CD4-positive, alpha-beta T cell treated with Interferon gamma for 1 hour (primary cell): ENCODE measurements around the gene PLEKHH1.
"Not testable (repeated sequence)": the region's sequence is repeated elsewhere in the genome, so short reads cannot be mapped to it uniquely, and the experiment has no call there.

Experiments used
- DNase-seq: peaks from one replicate; pipeline ENCODE4 v3.0.0-alpha.2; 2020

Gene PLEKHH1

DNA sequence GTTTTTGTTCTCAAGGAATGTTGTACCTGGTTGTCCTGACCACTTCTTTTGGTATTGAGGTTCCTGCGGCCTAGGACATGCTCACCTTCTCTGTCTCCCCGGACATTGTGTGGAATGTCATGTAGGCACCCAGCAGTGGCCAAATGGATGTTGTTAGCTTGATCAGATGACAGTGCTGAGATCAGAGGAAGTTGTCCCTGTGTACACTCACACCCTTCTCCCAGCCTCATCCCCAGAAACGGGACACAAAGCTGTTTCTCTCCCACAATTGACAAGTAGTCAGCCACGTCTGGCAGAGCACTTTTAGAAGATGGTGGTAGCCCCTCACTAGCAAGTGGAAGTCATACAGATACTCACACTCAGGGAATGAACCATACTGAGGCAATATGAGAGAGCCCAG, 3.0 kb downstream of the PLEKHH1 start:
- DNase-seq: no peak

DNA sequence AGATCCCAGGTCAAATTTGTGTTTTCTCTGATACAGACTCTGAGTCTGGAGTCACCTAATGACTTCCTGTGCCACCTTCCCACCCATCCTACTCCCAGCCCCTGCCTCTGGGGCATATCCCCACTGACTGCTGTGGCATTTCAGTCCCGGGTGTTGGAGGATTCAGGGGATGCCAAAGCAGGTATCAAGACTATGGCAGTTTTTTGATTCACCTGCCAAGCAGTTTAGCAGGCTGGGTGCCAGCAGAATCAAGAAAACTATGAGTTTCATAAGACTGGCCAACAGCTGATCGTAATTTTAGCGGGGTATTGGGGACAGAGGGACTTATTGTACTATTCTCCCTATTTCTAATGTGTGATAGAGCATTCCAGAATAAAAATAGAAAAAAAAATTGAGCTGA, 4.6 kb downstream of the PLEKHH1 start:
- no peak for DNase-seq

DNA sequence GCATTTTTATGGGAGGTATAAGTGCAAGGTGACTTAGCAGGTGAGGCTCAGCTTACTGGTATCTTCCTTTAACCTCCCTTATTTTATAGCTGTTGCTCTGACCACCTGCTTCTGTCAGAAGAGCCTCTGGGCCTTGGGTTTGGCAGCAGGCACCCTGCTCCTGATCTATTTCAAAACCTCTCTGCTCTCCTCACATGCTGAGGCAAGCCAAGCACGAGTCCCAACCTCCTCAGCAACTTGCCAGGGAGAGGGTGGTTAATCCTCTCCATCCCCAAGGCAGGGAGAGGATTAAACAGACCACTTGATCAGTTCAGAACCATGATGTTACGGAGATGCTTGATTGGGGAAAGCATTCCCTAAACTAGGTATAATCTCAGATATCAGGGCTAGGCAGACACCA, 5.4 kb downstream of the PLEKHH1 start:
- DNase-seq: no peak

DNA sequence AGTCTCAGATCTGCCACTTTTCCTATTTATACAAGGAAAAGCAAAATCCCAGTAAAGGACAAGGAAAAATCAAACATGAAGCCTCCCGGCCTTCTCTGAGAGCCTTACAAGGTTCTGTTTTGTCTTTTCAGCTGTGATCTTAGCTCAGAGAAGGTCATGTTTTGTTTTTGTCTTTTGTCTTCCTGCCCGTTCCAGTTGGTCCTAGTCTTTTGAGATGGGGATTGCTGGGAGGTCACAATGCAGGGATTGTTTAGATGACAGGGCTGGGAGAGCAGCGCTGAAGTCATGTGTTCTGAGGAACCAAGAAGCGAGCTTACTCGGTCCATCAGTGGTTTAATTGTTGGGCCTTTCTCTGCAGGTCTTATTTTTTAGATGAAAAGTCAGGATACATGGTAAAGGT, 6.0 kb downstream of the PLEKHH1 start:
- no peak for DNase-seq

DNA sequence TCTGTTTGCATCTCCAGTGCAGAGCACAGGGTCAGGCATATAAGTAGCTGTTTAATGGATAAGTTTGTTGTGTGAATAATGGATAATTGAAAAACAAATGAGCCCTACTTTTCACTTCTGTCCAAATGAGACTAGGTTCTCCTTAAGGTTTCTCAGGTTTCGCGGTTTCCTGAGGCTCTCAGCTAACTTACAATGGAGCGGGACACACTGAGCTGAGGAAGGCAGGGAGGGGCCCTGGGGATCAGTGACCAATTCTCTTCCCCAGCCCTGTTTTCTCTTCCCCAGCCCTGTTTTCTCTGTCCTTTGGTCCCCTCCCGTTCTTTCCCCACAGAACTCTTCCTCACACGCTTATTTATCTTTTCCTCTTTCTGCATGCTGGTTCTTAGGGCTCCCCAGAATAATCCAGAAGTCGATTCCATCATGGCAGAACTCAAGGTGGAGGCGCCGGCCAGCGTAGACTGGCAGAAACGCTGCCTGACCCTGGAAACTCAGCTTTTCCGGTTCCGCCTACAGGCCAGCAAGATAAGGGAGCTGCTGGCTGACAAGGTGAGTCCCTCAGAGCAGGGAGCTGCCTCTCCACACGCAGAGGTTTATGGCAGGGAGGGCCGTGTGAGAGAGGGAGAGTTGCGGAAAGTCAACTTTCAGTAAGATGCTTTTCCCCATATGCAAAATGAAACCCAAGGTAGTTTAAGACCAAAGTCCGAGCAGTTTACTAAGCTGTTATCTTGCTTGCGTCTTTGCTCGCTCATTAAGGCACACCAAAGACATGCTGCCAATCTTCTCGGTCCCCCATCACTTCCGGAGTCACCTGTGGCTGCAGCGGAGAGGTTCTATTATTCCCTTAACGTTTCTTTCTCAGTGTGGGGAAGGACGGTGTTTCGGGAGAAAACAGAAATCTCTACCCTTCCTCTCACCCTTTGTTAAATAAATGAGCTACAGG, 8.6 kb downstream of the PLEKHH1 start:
- no peak for DNase-seq

DNA sequence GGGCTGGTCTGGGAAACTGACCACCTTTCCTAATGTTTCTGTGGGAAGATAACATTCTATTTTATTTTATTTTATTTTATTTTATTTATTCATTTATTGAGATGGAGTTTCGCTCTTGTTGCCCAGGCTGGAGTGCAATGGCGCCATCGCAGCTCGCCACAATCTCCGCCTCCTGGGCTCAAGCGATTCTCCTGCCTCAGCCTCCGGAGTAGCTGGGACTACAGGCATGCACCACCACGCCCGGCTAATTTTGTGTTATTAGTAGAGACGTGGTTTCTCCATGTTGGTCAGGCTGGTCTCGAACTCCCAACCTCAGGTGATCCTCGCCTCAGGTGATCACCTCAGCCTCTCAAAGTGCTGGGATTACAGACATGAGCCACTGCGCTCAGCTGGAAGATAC, 9.5 kb downstream of the PLEKHH1 start:
- not testable (repeated sequence) for DNase-seq

DNA sequence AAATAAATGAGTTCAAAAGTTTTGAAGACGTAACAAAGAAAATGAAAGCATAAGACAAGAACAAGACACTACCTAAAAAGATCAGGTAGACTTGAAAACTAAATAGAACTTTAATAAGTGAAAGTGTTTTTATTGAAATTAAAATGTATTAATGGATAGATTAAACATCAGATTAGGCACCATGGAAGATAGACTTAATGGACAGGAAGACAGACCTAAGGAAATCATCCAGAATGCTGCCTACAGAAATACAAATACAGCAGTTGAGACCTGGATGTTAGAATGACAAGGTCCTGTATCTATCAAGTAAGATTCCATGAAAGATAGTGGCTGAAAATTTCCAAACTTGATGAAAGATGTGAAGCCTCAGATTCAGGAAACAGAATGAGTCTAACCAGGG, 11.5 kb downstream of the PLEKHH1 start:
- DNase-seq: no peak

DNA sequence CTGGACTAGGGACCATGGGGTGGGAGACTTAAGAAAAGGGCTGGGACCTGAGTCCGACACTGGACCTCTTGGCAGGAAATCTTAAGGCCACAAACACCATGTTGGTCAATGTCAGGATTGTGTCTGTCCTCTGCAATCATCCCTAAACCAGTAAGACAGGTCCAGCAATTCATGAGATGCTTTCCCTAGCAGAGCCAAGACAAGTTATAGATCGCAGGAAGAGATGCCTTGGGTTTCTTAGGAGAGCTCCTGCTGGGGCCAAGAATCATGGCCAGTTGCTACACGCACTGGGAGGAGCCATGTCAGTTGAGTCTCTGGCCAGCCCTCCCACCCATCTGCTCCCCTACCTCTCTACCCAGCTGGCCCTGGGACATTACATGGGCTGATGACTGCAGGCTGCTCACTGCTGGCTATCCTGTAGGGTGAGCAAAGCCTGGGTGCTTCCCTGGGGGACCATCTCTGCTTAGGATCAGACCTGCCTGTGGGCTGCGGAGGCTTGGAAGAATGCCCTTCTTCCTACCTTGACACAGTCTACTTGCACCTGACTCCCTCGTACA, 14.2 kb downstream of the PLEKHH1 start:
- no peak for DNase-seq

DNA sequence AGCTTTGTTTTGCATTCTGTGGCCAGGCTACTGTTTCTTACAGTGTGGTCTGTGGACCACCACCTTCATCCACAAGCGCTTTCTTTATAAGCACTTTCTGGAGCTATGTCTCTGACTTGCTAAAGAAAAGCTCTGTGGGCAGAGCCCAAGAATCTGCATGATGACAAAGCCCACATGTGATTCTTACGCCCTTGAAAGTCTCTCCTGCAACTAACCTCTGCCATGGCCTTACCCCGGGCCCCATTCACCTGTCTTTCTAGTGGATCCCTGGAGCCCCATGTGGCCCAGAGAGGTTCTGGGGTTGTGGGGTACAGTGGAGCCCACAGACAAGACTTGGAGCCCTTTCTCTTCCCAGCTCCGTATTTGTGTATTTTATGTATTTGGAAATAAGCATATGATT, 16.6 kb downstream of the PLEKHH1 start:
- DNase-seq: no peak

DNA sequence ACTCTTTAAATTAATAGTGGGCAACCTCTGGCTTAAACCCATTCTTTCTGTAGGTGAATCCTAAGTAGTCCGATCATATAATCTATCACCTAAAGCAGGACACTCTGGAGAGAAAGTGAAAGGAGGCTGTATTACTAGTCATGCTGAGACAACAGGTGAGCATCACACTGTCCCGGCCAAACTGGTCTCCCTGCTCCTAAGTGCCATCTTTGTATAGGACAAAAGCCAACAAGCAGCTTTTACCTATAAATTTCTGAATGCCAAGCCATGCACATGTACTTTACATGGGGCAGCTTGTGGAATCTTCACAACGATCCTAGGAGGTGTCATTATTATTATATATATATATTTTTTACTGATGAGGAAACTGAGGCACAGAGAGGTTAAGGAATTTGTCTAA, 18.0 kb downstream of the PLEKHH1 start:
- no peak for DNase-seq

DNA sequence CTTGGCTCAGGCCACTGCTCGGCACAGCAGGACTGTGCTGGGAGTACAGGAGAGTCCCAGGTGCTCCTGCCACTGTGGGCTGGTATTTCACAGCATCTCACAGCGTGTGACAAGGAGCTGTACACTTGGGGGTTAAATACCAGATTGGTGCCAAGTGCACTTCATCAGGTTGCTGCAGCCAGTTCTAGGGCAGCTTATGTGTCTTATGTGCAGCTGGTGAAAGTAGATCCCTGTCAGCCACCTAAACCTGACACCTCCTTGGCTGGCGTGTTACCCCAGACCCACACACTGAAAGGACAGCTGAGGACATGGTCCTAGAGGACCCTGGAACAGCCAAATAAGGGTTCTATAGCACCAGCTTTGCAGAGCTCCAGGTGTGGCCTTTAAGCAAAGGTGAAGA, 18.9 kb downstream of the PLEKHH1 start:
- no peak for DNase-seq

DNA sequence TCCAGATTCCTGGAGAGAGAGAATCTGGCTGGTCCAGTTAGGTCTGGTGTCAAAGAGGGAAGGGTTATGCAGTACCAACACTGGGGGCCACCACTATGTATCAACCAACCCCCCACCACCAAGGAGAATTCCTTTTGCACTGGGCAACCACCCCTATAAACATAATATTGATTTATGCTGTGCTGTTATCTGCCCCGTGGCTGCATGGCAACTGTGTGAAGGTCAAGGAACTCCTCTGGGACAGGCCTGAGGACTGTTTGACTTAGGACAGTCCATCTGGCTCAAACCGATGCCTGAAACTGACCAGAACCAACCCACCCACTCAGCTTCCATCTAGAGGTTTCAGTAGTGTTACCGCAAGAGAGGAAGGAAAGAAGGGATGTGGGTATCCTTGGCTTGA, 20.5 kb downstream of the PLEKHH1 start:
- DNase-seq: no peak

DNA sequence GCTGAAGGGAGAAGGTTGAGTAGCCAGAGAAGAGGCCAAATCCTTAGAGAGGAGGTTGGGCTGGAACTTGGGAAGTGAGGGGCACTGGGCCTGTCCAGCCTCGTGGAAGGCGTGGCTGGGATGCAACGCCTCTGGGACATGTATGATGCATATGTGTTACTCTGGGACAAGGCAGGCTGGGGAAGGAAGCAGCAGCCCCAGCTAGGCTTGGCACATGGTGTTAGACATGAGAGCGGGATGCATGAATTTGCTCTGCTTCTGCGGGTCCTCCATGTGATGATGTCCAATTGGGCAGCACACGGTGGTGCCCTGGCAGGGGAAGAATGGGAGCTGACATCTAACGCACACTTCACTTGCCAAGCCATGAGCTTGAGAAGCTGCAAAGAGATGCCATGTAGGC, 21.3 kb downstream of the PLEKHH1 start:
- no peak for DNase-seq

DNA sequence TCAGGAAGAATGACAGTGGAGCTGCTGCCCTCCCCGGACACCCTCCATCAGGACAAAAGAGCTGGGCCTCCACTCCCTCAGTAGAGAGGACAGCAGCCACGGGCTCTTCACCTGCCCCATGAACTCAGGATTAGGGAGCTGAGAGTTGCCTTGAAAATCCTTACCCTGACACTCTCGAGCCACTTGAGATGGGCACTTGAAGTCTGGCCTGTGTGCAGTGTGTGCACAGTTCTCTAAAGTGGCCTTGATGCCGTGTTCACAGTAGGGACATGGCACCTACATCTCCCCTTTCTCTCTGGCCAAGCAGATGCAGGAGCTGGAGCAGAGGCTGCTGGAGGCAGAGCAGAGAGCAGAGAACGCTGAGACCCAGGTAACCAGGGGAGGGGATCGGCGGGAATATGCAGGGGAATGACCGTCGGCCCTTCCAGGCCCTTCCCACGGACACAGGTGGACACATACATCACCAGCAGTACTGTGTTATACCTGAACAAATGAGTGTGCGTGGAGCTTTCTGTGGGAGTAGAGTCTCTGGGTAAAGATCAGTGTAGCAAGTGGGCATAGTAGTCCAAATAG, 22.5 kb downstream of the PLEKHH1 start:
- DNase-seq: no peak

DNA sequence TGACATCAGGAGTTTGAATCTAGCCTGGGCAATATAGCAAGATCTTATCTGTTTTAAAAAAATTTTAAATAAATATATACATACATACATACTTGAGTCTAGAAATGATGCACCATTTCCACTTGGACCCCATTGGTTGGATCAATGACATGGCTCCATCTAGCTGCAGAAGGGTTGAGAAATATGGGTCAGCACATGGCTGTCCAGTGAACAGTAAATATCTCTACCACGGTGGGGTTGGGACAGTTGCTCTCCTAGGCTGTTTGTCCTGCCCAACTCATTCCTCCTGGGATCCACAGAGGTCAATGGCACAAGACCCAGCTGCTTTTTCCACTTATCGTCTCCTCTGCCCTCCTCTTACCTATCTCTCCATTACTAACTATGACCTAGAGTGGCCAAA, 23.6 kb downstream of the PLEKHH1 start:
- no peak for DNase-seq

DNA sequence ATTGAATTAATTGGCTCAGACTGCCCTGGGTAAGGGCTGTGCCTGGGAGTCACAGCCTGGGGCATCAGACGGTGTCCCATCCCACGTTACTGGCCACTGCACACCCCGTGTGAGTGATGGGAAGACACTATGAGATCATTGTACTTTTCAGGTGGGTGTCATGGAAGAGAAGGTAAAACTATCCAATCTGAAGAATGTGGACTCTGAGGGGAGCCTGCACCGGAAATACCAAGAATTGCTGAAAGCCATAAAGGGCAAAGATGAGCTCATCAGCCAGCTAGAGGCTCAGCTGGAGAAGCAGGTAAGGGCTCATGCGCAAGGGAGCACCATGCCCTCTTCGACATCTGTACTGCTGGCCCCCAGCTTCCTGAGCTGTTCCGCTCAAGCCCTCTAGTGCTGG, 24.0 kb downstream of the PLEKHH1 start:
- no peak for DNase-seq

DNA sequence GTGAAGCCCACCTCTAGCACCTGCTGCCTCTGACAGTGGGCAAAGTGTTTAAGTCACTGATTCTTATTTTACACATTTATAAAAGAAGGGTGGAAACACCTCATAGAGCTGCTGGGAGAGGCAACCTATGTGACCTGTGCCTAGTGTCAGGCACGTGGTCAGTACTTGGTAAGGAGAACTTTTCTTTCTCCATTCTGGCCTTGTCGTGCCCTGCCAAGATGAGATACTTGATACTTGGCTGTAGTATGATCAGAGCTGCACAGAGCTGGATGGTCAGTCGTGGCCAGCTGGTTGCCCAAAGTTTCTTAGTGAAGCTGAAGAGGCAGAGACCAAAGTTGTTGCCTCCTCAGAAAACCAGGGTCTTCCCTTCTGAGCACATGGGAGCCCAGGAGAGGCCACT, 24.6 kb downstream of the PLEKHH1 start:
- DNase-seq: no peak

DNA sequence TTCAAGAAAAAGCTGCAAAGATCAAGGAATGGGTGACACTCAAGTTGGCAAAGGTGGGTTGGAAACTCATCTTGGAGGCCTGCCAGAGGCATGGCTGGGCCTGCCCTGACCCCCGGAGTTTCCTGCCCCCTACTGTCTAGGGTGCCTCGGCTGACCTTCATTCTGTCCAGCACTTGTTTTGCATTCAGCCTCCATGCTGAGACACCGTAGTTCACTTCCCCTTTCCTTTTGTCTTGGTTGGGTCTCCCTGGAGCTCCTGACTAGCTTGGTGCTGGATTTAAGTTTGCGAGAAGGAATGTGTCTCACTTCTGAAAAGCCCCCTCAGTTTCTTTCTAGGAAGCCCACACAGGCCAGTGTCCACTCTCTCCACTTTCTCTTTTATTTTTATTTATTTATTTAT, 26.5 kb downstream of the PLEKHH1 start:
- DNase-seq: no peak

DNA sequence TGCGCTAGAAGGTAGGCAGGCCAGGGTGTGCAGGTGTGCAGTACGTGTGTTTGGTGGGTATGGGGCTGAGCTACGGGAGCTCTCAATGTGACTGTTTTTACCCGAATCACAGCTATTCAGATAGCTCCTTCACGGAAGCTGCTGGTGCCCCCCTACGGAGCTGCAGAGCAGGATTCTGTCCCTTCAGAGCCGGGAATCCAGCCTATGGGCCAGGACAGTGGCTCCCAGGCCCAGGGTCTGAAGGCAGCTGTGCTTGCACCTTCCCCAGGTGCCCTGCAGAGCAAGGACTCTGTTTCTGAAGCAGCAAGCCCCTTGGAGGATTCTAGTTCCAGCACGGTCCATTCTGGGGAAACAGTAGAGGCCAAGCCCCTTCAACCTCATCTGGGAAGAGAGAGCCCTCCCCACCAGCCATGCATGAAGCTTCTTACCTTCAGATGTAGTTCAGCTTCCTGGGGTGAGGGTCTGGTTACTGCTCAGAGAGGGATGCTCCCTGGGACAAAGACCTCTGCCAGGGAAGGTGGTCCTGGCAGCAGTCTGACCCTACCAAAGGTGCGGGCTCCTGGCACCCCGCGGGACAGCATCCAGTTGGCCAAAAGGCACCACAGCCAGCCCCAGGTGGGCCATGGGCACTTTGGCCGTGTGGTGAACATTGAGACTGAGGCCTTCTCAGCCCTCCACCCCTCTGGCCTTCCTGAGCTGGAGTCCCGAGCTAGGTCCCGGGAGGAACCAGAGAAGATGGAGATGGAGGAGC, 29.1 kb downstream of the PLEKHH1 start:
- DNase-seq: no peak

DNA sequence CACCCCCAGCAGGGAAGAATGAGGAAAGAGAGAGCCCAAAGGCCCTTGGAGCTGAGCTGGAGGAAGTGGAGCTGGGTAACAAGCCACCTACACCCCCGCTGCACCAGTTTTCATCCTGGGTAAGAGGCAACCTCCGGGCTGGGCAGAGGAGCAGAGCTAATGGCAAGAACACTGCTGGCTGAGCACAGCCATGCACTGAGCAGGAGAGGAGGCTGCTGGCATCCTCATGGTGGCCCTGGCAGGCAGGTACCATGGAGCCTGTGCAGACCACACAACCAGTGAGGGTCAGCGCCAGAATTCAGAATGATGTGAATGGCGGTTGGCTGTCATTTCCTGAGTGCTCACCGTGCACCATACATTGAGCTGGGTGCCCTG, 29.7 kb downstream of the PLEKHH1 start:
- DNase-seq: no peak

DNA sequence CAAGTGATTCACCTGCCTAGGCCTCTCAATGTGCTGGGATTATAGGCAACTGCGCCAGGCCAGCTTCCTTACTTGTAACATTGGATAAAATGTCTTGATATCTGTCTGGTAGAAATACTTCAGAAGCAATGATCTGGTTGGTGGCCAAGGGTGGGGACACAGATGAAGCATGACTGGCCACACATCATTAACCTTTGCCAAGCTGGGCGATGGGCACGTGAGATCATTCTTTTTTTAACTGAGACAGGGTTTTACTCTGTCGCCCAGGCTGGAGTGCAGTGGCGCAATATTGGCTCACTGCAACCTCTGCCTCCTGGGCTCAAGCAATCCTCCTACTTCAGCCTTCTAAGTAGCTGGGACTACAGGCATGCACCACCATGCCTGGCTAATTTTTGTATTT, 31.1 kb downstream of the PLEKHH1 start:
- DNase-seq: no peak

DNA sequence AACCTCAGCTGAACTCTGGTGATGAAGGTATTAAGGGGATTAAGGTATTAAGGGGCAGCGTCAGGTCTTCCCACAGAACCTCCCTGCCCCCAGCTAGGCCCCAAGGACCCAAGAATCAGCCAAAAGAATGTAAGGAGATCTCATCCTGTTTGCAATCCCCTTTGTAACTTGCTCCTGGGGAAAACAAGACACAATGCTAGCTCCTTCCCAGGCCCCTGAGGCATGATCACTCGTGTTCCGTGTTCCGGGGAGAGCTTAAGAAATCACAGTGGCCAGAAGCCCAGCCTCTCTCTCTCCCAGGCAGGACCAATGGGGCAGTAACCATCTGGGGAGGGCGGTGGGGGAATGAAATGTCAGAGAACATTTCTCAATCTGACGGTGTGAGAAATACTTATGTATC, 33.8 kb downstream of the PLEKHH1 start:
- DNase-seq: no peak

DNA sequence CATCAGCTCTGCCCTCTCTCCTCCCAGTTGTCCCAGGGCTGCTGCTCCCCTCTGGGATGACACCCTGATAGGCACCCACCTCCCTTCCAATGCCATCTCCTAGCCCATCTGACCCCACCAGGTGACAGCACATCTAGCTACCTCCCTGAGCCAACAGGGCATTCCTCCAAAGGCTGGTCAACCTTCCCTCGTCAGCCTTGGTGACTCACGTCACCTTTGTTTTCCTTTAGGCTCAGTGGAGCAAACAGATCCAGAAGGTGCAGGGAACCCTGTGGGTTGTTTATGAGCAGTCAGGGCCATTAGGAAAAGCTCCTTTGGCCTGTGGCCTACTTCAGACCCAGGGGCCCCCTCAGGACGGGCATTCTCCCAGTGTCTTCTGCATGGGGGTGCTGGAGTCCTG, 34.6 kb downstream of the PLEKHH1 start:
- no peak for DNase-seq
